ENCODE measurements around the gene KIF5C. TPM values are rescaled to one million over a fixed set of nuclear protein-coding genes. Genes with fewer than 3 reads are reported as not detected.
A peak's percentile ranks its signal among the peaks of the same experiment; 100 is the strongest.

The KIF5C gene
- total RNA-seq, 1 experiment from 2014 or later, result 1.6 TPM

- TF ChIP-seq POLR2AphosphoS5 (IDR thresholded peaks at IDR 0.05; ENCODE audit: low read depth, low read length) (no peak), SIN3A (IDR thresholded peaks at IDR 0.05; ENCODE audit: borderline replicate concordance, insufficient read depth, low read depth, low read length) (no peak), TCF7L2 (IDR thresholded peaks at IDR 0.05; ENCODE audit: low read depth, low read length) (no peak), CTCF (IDR thresholded peaks at IDR 0.05) (no peak), REST (IDR thresholded peaks at IDR 0.05; ENCODE audit: insufficient read depth in 1 of 2, low read depth in 2 of 2, low read length in 1 of 2) (no peak)
- BruUV-seq (replicated peaks), result no TSS peak
- ChIA-PET POLR2A (no interaction called here), CTCF (no interaction called here)
- in situ Hi-C loops (cut with HindIII; ENCODE audit: low pct_unique_long_range_greater_than_20kb, low sequenced_read_pairs), result no loop called here
- ATAC-seq (peak; percentile 64), DNase-seq (ENCODE audit: low read depth, low spot score) (no peak)
- Histone ChIP-seq H3K27me3 (ENCODE audit: control insufficient read depth, insufficient read depth, low read length) (peaks cover 18% of the 10 kb centered on the region), H3K27ac (ENCODE audit: low read length) (no peak overlapping the region), H3K4me3 (ENCODE audit: low read depth in 2 of 2, low read length in 2 of 2) (peak overlapping the region in 1 of 2 experiments; percentile 23; a peak in 2 of 4 replicates), H3K36me3 (ENCODE audit: control insufficient read depth, insufficient read depth, low read length) (no peaks in the 10 kb centered on the region), H3K4me1 (ENCODE audit: control insufficient read depth, insufficient read depth, low read length) (peaks cover 5% of the 10 kb centered on the region; the same call in 1 of the 2 replicates), H3K9me3 (ENCODE audit: control insufficient read depth, insufficient read depth, low read depth, low read length) (no peaks in the 10 kb centered on the region)
- intact Hi-C loops (cut with micrococcal nuclease; ENCODE audit: unreplicated experiment), result no loop called here
Observed at GRCh38 chr2:148875387-148876051, 492 bp downstream of the KIF5C start.

GRCh38 chr2:148876202-148876594 is 1.2 kb downstream of the KIF5C start:
- intact Hi-C loops (cut with micrococcal nuclease; ENCODE audit: unreplicated experiment) (no loop called here), in situ Hi-C loops (cut with HindIII; ENCODE audit: low pct_unique_long_range_greater_than_20kb, low sequenced_read_pairs) (no loop called here)
- DNase-seq (ENCODE audit: low read depth, low spot score), result no peak
- TF ChIP-seq POLR2AphosphoS5 (IDR thresholded peaks at IDR 0.05; ENCODE audit: low read depth, low read length) (no peak), REST (IDR thresholded peaks at IDR 0.05; ENCODE audit: insufficient read depth in 1 of 2, low read depth in 2 of 2, low read length in 1 of 2) (no peak), CTCF (IDR thresholded peaks at IDR 0.05) (no peak), SIN3A (IDR thresholded peaks at IDR 0.05; ENCODE audit: borderline replicate concordance, insufficient read depth, low read depth, low read length) (no peak), TCF7L2 (IDR thresholded peaks at IDR 0.05; ENCODE audit: low read depth, low read length) (no peak)
- Histone ChIP-seq H3K36me3 (ENCODE audit: control insufficient read depth, insufficient read depth, low read length) (no peaks in the 10 kb centered on the region), H3K27ac (ENCODE audit: low read length) (no peak overlapping the region), H3K4me3 (ENCODE audit: low read depth in 2 of 2, low read length in 2 of 2) (peak overlapping the region; percentile 22 to 40; a peak in 3 of 4 replicates), H3K27me3 (ENCODE audit: control insufficient read depth, insufficient read depth, low read length) (peaks cover 18% of the 10 kb centered on the region), H3K4me1 (ENCODE audit: control insufficient read depth, insufficient read depth, low read length) (peaks cover 5% of the 10 kb centered on the region; the same call in 1 of the 2 replicates), H3K9me3 (ENCODE audit: control insufficient read depth, insufficient read depth, low read depth, low read length) (no peaks in the 10 kb centered on the region)
- no TSS peak for BruUV-seq (replicated peaks)
- POLR2A ChIA-PET, result no interaction called here
- CTCF ChIA-PET, result no interaction called here
- ATAC-seq, result no peak

All from Panc1 (cell line).